HG03060 (cell line): ENCODE results near the gene DGLUCY.
"Not testable (repeated sequence)": the region's sequence is repeated elsewhere in the genome, so short reads cannot be mapped to it uniquely, and the experiment has no call there.

Experiments
- ATAC-seq: cut with Tn5 transposase; IDR thresholded peaks from one replicate; pipeline ENCODE4 v1.9.1; 2021; ENCODE audit warnings: low read depth, moderate number of reproducible peaks; ENCODE audit not compliant: unreplicated experiment

Gene DGLUCY

DNA sequence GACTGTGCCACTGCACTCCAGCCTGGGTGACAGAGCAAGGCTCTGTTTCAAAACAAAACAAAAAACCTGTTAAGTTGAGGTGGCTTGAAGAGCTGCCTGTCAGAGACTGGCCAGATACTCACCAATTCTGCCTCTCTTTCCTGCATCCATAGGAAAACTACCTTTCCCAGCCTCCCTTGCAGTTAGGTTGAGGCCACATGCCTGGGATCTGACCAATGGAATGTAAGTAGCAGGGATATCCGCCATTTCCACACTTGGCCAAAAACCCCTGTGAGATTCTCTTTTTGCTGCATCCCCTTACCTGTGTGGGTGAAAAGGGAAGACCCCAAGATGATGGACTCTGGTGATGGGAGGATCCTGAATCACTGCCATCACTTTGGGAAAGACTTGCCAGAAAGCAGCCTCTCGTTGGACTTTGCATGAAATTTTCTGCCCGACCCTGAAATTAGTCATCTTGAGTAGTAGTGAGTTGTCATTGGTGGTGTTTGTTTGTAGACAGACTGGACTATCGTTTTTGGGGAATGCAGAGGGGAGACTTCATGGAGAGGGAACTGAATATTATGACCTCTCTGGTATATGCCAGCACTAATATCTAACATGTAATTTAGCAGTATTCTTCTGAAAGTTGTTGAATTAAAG, 116.6 kb downstream of the DGLUCY start:
- no peak for ATAC-seq

DNA sequence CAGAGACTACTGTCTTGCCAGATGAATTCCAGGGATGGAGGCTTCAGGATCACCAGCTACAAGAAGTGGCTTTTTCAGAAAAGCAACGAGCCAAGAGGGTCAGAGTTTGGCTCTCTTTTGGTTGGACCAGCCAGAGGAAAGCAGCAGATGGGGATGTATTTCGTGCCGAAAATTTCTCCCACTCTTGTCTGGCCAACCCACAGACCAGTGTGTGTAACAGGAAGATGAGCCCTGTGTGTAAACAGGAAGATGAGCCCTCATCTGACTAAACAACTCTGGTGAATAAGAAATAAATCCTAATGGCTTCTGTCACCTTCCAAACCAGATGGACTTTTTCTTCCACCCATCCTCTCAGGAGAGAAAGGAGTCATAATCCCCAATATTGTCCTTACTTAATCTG, 117.6 kb downstream of the DGLUCY start:
- no peak for ATAC-seq

DNA sequence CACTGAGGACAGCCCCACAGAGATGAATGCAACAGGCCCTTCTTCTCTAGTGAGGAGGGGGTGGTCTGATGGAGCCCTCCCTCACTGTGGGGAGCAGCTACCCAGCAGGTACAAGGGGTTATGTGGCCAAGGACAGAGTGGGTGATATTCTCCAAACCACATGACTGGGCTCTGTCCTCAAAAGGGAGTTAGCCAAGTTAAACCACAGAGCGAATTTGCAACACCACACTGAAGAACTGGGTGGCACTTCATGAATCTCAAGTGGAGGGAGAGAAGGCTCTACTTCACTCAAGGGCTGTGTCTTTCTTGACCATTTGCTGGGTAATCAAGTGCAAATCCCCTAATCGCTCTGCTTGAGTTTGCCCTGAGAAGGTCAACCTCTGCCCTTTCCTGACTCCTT, 118.2 kb downstream of the DGLUCY start:
- ATAC-seq = no peak

DNA sequence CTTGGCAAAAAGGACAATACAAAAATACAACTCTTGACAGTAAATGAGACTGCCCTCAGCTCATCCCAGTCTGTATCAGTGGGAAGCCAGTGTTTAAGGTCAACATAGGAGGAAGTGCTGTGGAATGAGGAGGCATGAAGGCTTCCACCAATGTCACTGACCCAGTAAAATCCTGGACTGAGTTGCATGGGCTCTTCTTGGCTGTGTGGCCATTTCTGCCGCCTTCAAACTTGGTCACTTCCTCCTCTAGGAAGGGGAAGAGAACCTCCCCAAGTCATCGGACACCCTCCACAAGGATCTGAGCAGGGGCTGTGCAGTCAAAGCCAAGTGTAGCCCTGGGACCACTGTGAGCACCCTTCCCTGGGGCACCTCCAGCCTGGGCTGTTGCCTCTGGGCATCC, 118.7 kb downstream of the DGLUCY start:
- ATAC-seq = no peak

DNA sequence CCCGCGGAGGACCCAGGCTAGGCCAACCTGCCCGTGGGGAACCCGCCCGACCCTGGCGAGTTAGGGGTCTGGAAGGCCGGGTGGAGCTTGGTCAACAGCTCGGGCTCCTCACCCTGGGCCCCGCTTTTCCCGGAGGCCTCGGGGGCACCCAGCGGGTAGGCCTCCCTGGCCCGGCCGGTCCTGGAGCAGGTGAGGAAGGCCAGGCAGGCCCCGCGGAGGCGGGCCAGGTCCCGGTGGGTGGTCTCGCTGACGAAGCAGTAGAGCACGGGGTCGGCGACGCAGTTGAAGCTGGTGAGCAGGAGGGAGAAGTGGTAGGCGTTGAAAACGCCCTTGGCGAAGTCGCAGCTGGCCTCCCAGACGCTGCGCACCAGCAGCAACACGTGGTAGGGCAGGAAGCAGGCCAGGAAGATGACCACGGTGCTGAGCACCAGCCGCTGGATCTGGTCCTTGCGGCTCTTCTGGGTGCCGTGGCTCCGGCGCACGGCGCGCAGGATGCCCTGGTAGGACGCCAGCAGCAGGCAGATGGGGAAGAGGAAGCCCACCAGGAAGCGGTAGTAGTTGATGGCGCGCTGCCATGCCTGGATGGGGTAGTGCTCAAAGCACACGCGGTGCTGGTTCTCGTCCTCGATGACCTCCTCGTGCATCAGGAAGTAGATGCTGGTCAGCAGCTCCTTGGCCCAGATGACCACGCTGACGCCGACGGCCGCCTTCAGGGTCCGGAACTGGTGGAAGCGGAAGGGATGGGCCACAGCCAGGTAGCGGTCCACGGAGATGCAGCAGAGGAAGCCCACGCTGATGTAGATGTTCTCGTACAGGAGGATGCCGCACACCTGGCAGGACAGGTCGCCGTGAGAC, 120.3 kb downstream of the DGLUCY start:
- ATAC-seq = no peak

DNA sequence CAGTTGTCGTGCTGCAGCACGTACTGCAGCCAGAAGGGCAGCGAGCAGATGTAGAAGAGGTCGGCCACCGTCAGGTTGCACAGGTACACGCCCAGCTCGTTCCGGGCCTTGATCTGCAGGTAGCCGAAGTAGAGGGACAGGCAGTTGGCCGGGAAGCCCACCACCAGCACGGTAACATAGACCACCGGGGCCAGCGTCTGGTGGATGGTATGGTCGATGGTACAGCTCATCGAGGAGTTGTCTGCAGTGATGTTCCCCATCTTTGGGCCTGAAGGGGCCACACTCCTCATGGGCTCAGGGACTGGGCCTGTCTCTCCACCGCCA, 120.9 kb downstream of the DGLUCY start:
- no peak for ATAC-seq

DNA sequence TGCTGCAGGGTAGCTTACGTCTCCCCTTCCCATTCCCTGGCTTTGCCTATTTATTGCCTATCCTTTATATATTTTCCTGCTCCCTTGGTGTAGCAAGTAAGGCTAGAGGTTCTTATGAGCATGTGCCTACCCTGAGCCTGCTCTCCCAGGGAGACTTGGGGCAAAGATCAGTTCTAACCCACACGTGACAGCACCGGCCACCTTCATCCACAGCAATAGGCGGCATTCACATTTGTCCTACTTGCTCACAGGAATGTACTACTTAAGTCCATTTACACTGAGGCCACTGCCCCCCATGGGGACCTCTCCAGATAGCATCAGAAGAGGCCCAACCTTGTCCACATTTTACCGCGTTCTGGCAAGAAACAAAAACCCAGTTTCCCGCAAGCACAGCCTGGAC, 122.0 kb downstream of the DGLUCY start:
- ATAC-seq = no peak

DNA sequence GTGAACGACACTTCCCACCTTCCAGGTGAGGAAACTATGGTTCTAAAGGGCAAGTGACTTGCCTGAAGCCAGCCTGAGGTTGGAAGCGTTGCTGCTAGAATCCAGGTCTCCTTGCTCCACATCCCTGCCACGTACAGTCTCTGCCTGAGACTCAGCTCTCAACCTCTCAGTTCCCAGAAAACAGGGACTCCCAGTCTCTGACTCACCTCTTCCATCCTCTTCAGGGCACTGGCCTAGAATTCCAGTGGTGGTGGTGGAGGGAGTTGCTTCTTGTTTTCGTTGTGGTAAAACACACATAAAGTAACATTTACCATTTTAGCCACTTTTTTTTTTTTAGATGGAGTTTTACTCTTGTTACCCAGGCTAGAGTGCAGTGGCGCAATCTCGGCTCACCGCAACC, 123.3 kb downstream of the DGLUCY start:
- no peak for ATAC-seq

DNA sequence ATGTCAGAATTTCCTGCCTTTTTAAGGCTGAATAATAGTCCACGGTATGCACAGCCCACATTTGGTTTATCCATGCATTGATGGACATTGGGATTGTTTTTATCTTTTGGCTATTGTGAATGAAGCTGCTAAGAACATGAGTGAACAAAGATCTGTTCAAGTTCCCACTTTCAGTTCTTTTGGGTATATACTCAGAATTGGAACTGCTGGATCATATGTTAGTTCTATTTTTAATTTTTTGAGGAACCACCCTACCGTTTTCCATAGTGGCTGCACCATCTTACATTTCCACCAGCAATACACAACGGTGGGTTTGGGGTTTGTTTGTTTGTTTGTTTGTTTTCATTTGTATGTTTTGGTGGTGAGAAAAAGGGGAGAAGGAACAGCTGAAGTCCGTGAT, 124.2 kb downstream of the DGLUCY start:
- ATAC-seq = no peak

DNA sequence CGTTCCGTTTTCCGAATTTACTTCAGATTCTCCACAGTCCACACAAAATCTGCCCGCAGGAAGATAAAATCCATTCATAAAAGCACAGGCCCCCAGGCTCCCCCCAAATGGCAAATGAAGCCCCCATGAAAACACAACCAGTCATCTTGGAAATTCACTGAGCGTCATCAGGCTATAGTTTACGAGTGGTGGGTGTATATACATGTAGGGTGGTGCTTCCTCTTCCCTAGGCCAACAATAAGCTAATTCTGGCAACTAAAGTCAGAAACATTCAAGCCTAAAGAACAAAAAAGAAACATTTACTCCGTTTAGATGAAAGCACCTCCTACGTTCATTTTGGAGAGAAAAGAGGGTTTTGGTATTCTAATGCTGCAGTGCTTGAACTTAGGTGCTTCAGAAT, 124.8 kb downstream of the DGLUCY start:
- no peak for ATAC-seq

DNA sequence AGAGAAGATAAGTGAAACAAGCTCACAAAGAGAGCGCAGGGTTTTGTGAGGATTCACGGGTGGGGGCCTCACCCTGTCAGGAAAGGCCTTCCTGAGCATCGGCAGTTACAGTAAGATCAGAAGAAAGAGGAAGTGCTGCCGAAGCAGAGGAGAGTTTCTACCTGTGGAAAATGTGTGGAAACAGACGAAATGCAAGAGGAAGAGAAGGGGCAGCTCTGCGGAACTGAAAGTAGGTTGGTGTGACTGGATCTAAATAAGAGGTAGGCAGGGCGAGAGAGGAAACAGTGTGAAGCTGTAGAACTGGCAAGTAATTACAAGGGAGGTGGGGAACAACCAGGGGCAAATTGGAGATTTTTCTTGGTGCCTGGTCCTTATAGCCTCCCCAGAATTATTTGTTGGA, 128.0 kb downstream of the DGLUCY start:
- peak; percentile 46 for ATAC-seq

DNA sequence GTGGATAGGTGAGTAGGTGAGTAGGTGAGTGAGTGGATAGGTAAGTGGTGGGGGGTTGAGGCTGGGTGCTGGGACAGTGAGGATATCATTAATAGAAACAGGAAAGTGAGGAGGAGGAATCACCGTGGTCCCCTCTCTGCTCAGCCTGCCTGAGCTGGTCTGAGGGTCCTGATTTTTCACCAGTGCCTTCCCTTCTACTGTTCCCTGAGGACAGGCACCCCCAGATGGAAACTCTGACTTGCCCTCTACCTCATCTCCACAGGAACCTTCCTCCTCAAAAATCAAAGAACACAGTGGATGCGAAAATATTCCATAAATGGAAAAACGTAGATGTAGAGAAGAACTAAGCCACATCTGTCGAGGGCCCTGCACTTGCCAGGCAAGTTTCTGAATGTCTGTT, 128.8 kb downstream of the DGLUCY start:
- no peak for ATAC-seq

DNA sequence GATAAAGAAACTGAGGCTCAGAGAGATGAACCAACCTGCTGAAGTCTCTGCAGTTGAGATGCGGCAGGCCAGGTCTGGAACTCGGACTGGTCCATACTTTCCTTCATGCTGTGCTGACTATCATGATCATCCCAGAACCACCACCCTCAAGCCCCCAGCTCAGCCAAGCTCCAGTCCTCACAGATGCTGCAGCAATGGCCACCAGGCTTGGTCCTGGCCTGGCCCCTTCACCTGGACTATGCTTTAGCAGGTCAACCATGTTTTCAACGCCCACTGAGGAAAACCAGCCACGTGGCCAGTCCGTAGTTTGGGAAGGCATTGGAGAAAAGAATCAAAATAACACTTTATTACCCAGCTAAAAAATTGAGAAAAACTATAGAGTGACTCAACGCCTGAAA, 129.2 kb downstream of the DGLUCY start:
- ATAC-seq = no peak

DNA sequence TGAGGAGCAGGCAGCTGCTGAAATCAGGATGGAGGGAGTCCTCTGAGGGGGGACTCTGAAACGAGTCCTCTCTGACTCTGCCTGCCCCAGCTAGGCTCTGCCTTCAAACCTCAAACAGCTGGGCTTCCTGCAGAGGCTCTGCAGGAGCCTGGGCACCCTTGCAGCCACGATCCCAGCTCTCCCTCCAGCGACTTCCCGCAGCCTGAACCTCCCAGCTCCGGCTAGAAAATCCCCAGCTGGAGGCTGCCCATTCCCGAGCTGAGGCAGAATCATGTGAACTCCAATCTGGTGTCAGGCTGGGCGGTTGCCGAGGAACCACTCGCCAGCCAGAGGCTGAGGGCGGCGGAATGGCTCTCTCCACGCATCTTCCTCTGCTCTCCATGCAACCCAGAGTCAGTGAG, 130.6 kb downstream of the DGLUCY start, which contains the start of gene GPR68:
Gene GPR68 (minus strand): TSS at position 204 of the 401 bp plus-strand sequence. CDS start 9,654 bp downstream, outside the sequence.
- ATAC-seq = no peak

DNA sequence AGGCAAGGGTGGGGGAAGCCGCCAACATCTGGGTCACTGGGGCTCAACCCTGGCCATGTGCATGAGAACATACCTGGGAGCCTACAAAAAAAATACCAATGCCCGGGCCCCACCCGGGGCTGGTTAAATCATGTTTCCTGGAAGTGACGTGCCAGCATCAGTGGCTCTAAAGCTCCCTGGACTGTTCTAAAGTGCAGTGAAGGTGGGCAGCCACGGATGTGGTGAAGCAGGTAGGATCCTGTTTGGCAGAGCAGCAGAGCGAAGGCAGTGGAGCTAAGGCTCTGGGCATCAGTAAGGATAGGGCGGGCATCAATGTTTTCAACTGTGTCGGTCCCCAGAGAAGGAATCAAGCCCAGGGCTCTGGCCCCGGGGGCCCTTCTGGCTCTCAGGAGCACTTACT, 131.2 kb downstream of the DGLUCY start:
- no peak for ATAC-seq

DNA sequence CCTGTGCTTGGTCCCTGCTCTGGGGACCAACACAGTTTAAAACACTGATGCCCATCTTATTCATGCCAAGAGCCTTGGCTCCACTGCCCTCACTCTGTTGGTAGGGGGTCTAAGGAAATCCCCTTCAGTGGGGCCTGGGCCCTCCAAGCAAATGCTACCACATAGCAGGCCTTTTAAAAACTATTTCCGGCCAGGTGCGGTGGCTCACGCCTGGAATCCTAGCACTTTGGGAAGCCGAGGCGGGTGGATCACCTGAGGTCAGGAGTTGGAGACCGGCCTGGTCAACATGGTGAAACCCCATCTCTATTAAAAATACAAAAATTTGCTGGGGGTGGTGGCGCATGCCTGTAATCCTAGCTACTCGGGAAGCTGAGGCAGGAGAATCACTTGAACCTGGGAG, 131.7 kb downstream of the DGLUCY start:
- ATAC-seq = not testable (repeated sequence)

DNA sequence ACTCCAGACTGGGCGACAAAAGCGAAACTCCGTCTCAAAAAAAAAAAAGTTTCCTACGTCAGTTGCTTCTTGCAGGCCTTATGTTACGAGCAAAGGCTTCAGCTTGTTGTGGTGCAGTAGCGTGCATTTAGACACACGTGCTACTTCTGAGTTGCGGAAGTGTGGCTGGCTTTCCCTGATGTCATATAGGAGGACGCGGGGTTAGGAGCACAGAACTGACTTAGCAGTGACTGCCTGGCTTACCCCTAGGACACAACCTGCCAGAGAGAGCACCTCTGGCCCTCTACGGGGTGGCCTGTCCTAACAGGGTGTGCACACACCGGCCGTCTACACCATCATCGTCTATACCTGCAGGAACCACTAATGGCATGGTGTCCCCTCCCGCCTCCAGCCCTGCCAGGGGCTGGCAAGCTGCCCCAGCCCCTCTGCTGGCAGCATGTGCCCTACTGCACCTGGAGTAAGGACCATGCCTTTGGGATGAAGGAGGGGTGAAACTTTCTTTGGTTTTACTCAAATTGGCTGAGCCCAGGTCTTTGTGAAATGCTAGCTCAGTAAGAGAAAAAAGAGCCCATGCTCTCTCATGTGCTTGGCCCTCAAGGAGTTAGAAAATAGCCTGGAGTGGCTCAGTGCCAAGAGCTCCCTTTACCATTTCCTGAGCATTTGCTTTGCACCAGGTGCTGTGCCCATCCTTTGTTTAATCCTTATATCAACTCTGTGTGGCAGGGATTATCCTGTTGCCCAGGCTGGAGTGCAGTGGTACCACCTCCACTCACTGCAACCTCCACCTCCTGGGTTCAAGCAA, 132.4 kb downstream of the DGLUCY start:
- no peak for ATAC-seq

DNA sequence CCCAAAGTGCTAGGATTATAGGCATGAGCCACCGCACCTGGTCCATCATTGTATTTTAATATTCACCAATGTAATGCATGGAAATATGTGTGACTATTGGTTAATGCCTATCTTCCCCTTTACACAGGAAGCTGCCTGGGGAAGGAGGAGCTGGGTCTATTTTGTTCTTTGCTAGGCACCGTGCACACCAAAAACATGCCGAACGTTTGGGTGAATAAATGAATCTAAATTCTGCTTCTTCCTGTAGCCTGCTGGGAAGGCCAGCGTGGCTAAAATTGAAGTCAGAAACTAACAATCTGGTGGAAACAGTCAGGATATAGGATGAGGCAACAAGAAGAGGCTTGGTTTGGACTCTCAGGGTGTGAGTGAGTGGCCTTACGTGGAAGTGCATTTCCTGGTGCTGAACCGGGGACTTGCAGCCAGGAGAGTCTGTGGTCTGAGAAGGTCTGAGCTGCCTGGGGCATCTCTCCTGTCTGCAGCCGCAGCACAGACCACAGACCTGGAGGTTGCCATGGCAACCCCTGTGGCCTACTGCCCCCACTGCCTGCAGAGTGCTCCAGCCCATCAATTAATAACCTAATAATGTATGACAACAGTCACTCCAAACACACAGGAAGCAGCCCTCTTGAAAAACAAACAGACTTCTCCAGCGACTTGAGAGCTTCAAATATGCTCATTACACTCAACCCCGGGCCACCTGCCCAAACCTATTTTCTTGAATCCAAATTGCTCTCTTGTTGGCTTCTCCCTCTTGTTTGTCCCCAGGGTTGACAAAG, 136.2 kb downstream of the DGLUCY start:
- peak; percentile 86 for ATAC-seq

DNA sequence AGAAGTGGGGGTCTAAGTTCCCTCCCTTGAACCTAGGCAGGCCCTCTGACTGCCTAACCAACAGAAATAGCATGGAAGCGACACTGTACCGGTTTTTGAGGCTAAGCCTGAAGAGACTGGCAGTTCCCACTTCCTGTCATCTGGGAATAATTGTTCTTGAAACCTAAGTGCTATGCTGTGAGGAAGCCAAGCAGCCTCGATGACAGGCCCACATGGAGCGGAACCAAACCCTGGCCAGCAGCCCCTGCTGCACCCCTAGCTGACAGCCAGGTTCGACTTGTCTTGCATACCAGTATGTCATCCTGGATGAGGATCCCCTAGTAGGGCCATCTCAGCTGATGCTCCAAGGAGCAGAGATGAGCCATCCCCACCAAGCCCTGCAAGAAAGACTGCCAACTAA, 137.0 kb downstream of the DGLUCY start:
- no peak for ATAC-seq

DNA sequence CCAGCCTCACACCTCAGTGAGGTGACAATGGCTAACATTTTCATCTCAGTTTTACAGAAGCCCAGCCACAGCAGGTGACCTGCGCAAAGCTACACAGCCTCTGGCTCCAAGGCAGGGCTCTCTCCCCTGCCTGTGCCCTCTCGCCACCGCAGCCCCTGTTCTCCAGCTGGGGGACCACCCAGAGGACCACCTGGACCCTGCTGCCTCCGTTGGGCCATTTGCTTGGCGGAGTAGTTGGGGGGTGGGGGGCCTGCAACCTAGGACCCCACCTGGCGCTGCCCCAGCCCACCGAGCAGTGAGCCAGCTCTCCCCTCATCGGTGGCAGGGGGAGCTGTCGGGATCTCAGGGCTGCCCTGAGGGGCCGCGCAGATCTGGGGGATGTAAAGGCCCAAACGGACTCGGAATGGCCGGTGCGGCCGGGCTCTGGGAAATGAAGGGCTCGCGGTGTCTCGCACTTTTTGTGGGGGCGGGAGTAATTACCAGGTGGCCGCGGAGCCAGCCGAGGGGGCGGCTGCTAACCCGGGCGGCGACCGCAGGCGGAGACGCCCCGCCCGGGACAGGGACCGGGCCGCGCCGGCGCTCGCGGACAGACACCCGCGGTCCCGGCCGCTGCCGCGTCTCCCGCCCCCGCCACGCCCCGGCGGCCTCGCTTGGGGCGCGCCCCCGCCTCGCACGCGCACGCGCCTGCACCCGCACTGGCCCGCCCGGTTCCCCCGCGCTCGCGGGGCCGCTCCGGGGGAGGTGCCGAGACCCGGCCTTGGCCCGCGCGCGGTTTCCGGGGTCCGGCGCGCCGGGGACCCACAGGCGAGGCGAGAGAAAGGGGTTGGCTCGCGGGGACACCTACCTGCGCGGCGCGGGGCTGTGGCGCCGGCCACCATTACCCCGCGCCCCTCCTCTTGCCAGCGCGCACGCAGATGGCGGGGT, 139.3 kb downstream of the DGLUCY start:
- ATAC-seq = no peak
